ENCODE results near the gene MEGF9.

DNA sequence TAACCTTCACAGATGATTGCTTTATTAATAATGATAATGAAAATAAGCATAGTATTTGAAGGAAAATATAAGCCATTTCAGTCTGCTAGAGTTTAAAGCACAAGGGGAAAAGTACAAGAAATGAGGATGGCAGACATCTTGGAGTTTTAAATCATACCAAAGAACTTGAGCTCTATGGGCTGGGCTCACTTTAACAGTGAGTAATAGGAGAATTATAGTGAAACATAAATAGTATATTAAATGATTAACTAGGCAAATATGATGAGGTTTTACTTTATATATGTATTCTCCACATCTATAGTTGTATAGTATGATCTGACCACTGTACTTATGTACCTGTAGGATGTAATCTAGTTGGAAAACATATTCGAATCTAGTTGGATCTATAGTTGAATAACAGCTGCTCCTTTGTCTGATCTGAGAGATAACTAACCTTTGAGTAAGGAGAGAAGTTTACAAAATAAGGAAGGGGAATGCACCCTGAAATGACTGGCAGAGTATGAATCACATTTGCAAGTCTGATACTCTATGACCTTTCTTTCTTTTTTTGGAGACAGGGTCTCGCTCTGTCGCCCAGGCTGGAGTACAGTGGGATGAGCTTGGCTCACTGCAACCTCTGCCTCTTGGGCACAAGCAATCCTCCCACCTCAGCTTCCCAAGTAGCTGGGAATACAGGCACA lies 17.6 kb downstream of the MEGF9 start:
- TF ChIP-seq POLR2A (IDR thresholded peaks at IDR 0.05): no peak
- TF ChIP-seq, protein P1, sequence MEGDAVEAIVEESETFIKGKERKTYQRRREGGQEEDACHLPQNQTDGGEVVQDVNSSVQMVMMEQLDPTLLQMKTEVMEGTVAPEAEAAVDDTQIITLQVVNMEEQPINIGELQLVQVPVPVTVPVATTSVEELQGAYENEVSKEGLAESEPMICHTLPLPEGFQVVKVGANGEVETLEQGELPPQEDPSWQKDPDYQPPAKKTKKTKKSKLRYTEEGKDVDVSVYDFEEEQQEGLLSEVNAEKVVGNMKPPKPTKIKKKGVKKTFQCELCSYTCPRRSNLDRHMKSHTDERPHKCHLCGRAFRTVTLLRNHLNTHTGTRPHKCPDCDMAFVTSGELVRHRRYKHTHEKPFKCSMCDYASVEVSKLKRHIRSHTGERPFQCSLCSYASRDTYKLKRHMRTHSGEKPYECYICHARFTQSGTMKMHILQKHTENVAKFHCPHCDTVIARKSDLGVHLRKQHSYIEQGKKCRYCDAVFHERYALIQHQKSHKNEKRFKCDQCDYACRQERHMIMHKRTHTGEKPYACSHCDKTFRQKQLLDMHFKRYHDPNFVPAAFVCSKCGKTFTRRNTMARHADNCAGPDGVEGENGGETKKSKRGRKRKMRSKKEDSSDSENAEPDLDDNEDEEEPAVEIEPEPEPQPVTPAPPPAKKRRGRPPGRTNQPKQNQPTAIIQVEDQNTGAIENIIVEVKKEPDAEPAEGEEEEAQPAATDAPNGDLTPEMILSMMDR (IDR thresholded peaks at IDR 0.05): no peak

Measured in sigmoid colon (tissue), 3 donors.